Cardiac septum (tissue), 1 donor: ENCODE measurements around the gene COPS3. TPM values are rescaled to one million over a fixed set of nuclear protein-coding genes. Genes with fewer than 3 reads are reported as not detected.

Experiments
- DNase-seq: peaks from one replicate; pipeline ENCODE4 v3.0.0-alpha.2; 2020; ENCODE audit warnings: low spot score
- intact Hi-C: fragments of 100-400 bp; cut with DNase I; formaldehyde crosslinking; loops from one replicate; pipeline ENCODE4 v1.14.0; 2022
- total RNA-seq: library from RNA; stranded (reverse); fragmentation: NEBNext Ultra II Directional; extraction: Animal tissue kit (Norgen Biotek cat#: 25700); gene quantifications from one replicate; pipeline ENCODE4 v1.2.1, GENCODE V29; 2021
- donor health status: DM: no; HTN: no; CAD: no.

Gene COPS3
- total RNA-seq, 1 donor from 2014 or later: 64.0 TPM

DNA sequence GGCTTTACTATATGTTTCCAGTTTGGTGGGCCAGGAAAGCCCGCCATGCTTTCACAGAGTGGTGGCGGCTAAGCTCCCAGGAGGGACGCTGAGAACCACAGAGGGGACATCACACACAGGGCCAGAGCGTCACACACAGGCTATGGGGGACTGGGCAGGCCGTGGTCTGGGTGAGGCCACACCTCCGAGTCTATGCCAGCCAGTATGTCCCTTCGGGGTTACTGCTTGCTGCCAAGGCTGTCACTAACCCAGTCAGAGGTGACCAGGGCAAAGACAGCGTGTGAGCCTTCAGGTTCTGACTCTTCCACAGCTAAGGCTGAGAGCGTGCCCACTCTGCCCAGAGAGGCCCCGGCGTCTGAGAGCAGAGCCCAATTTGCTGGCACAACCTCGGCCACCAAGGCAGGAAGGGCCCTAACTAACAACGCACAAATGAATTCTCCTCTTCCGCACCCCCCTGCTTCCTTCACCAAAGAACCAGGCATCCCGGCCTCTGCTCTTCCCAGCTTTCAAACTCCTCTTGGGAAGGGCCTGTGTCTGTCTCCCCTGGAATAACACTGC is 77.8 kb downstream of the COPS3 start:
- no peak for DNase-seq
- intact Hi-C loops: loop anchor here (10.0 kb wide), 1 partner anchor 198 kb away; no protein-coding TSS in a partner anchor

DNA sequence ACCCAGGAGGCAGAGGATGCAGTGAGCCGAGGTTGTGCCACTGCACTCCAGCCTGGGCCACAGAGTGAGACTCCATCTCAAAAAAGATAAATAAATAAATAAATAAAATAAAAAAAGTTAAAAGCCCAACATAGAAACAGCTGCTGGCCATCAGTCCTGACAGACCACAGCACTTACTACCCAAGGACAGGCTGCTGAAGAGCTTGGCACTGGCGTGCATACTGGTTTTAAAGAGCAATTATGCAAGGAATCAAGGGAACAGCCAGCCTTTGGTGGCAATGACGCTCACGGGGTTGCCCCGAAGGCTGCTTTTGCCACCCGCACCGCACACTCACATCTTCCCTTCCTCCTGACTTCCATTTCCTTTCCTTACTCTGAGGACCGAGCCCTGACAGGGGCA is 79.1 kb downstream of the COPS3 start:
- no peak for DNase-seq
- intact Hi-C loops: loop anchor here (10.0 kb wide), 1 partner anchor 197 kb away; no protein-coding TSS in a partner anchor

DNA sequence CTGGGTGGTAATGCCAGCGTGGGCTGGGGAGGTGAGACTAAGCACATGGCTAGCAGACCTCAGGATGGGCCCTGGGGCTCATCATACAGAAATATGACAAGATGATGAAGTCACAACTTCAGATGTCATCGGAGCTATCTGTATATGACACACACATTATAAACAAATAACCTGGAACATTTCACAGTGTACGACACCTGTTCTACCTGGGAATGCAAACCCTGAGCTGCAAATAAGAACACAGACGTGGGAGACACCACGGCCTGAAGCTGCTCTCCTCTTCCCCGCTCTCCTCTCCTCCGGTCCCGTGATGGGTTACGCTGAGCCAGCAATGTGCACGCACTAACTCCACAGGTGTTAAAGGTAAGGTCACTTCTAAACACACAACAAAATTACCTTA is 79.8 kb downstream of the COPS3 start:
- intact Hi-C loops: loop anchor here (10.0 kb wide), 1 partner anchor 196 kb away; no protein-coding TSS in a partner anchor
- DNase-seq: no peak

DNA sequence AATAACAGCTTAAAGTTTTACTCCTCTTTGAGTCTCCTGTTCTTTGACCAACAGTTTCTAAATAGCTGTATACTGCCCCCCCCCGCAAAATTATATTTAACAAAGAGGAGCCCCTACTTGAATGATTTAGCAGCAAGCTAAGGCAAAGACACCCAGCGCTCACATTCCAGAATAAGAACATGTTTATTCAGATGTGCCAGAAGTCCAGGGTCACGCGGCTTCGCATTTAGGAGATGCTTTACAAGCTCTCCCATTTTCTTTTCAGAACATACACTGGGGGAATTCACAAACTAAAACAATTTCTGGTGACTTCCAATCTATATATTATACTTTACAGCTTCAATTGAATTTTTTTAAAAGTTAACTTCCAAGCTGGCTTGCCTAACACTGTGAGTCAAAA is 80.2 kb downstream of the COPS3 start:
- intact Hi-C loops: loop anchor here (10.0 kb wide), 1 partner anchor 196 kb away; no protein-coding TSS in a partner anchor
- no peak for DNase-seq

DNA sequence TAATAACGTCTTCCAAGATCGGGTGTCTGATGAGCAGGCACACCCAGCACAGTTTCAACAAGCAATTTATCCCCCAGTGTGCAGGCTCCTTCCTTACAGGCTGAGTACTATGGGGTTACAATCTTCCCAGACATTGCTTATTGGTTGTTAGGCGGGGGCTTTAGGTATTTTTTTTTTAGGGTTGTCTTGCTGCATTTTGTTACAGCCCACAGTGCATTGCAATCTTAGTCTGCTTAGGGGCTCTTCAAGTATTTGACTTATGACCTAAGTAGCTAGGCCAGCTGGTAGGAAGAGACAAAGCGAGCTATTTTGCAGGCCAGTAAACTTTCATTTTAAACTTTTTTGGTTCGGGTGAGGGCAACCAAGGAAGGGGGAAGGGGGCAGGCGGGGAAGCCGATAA is 80.7 kb downstream of the COPS3 start:
- no peak for DNase-seq
- intact Hi-C loops: loop anchor here (10.0 kb wide), 1 partner anchor 196 kb away; no protein-coding TSS in a partner anchor

DNA sequence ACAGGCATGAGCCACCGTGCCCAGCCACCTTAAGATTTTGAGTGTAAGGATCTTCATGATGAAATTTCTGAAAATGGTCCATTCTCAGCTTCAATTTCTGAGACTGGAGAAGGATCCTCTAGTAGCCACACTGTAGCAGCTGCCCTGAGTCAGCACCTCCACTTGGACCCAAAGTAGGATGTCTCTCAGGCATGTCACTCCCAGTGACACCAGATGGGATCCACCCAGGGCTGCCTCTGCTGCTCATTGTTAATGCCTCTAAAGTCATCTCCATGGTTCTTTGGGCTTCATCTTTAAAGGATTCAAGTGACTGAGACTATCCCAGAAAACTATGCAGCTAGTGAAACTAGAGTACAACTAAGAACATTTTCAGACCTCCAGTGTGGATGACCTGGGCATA is 82.8 kb downstream of the COPS3 start:
- intact Hi-C loops: no loop called here
- no peak for DNase-seq

DNA sequence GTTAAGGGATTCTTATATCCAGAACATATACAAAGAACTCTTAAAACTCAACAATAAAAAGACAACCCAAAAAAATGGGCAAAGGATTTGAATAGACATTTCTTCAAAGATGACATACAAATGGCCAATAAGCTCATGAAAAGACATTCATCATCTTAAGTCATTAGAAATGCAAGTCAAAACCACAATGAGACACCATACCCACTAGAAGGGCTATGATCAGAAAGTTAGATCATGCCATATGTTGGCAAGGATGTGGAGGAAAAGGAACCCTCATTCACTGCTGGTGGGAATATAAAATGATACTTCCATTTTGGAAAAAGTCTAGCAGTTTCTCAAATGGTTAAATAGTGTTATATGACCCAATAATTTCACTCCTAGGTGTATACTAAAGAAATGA is 84.3 kb downstream of the COPS3 start:
- DNase-seq: no peak
- intact Hi-C loops: no loop called here

Other genes starting within 250 kb of the COPS3 start
- 554 TPM for gene MPRIP, start 238.8 kb downstream of the COPS3 start, total RNA-seq
- gene PLD6, start 74.9 kb downstream of the COPS3 start, total RNA-seq: 1.4 TPM
- 36.1 TPM for gene FLCN, start 44.1 kb downstream of the COPS3 start, total RNA-seq
- 7.5 TPM for gene NT5M, start 22.1 kb upstream of the COPS3 start, total RNA-seq
- gene MED9, start 195.8 kb upstream of the COPS3 start, total RNA-seq: 30.5 TPM
- gene RASD1, start 215.1 kb upstream of the COPS3 start, total RNA-seq: 4.4 TPM